ENCODE data around the gene EIF4EBP2. TPM values are rescaled to one million over a fixed set of nuclear protein-coding genes. Genes with fewer than 3 reads are reported as not detected.

EIF4EBP2 gene
- total RNA-seq, 1 experiment from 2014 or later, result 93.2 TPM

- H3K79me1 ChIP-seq (ENCODE audit: insufficient read depth, low read depth, low read length, poor library complexity, severe bottlenecking), result no peaks in the 10 kb centered on the region
- H4K5ac ChIP-seq (ENCODE audit: insufficient read length, low read depth, low read length), result no peak overlapping the region
- H3K23me2 ChIP-seq (ENCODE audit: insufficient read length, low read depth, low read length, poor library complexity, severe bottlenecking), result no peaks in the 10 kb centered on the region
- Mint-ChIP-seq H3K27ac (no peak overlapping the region), H3K36me3 (ENCODE audit: insufficient read depth in 1 of 3, low read depth in 3 of 3) (peaks cover 6 to 91% (median 7%) of the 10 kb centered on the region in 3 experiments), H3K9me3 (no peaks in the 10 kb centered on the region), H3K4me3 (no peak overlapping the region), H3K27me3 (ENCODE audit: low read depth) (no peaks in the 10 kb centered on the region; the same call in 1 of the 2 replicates), H3K4me1 (peaks cover 7 to 8% of the 10 kb centered on the region in 2 experiments)
- no peak overlapping the region for H2BK12ac ChIP-seq (ENCODE audit: insufficient read length, low read depth, low read length)
- H3T11ph ChIP-seq (ENCODE audit: low read length), result no peak overlapping the region
- H4K20me1 ChIP-seq (ENCODE audit: control insufficient read depth, insufficient read depth, insufficient read length), result no peaks in the 10 kb centered on the region
- no peak overlapping the region for H3K4ac ChIP-seq (ENCODE audit: low read depth, low read length)
- peaks cover 6% of the 10 kb centered on the region for H3K79me2 ChIP-seq (ENCODE audit: insufficient read depth, low read length)
- no peak overlapping the region for H3K18ac ChIP-seq (ENCODE audit: insufficient read length, low read depth, low read length)
- no peak overlapping the region for H3K9ac ChIP-seq (ENCODE audit: extremely low read depth, insufficient read length, low read length)
- no peak overlapping the region for H2AK5ac ChIP-seq (ENCODE audit: insufficient read length, low read length)
- H3K56ac ChIP-seq (ENCODE audit: insufficient read length, low read depth, low read length), result no peak overlapping the region
- H3K4me1 ChIP-seq (ENCODE audit: insufficient read depth, low read length), result no peaks in the 10 kb centered on the region; the same call in 1 of the 2 replicates
- no peak overlapping the region for H2AFZ ChIP-seq (ENCODE audit: low read length)
- no peak overlapping the region for H3K14ac ChIP-seq (ENCODE audit: insufficient read depth, low read length)
- H4K91ac ChIP-seq (ENCODE audit: insufficient read length, low read depth, low read length), result no peak overlapping the region
- H3K9me3 ChIP-seq (ENCODE audit: control insufficient read depth, low read depth, low read length), result no peaks in the 10 kb centered on the region
- H3K23ac ChIP-seq (ENCODE audit: insufficient read length, low read depth, low read length), result no peak overlapping the region
- WGBS (ENCODE audit: extremely low coverage, insufficient read length, low lambda C conversion rate), result no CpG with 5 or more reads among the region's 6 CpGs
- no peak overlapping the region for H2BK20ac ChIP-seq (ENCODE audit: low read depth, low read length, poor library complexity, severe bottlenecking)
- no peak overlapping the region for H2BK15ac ChIP-seq (ENCODE audit: low read depth, low read length)
- no peak for TF ChIP-seq CTCF (conservative IDR thresholded peaks at IDR 0.05)
- no peak overlapping the region for H2BK5ac ChIP-seq (ENCODE audit: insufficient read length, low read length)
- DNase-seq, result no peak
- no peak overlapping the region for H2BK120ac ChIP-seq (ENCODE audit: low read depth, low read length, poor library complexity, severe bottlenecking)
- no peaks in the 10 kb centered on the region for H3K27me3 ChIP-seq (ENCODE audit: insufficient read depth, low read length)
- no peak overlapping the region for H4K8ac ChIP-seq (replicated peaks; ENCODE audit: insufficient read length, low read depth, low read length)
- H3K27ac ChIP-seq (ENCODE audit: insufficient read length, low read depth, low read length), result no peak overlapping the region
- H3K4me2 ChIP-seq (ENCODE audit: insufficient read depth, insufficient read length, low read length), result no peak overlapping the region
Observed at GRCh38 chr10:70432561-70433263, 28.8 kb downstream of the EIF4EBP2 start.

All from H9 (cell line).